Epithelial cell of proximal tubule (primary cell): ENCODE measurements around the gene HNRNPD. TPM values are rescaled to one million over a fixed set of nuclear protein-coding genes. Genes with fewer than 3 reads are reported as not detected.

Source experiments
- DNase-seq: peaks from one replicate; pipeline ENCODE4 v3.0.0-alpha.2; 2011; ENCODE audit warnings: low read depth
- H3K4me3 ChIP-seq: 2 replicates; pipeline ENCODE4 v1.5.1; 2011; ENCODE audit warnings: low read depth, mild to moderate bottlenecking, low read length
- CTCF ChIP-seq: conservative IDR thresholded peaks from 2 replicates; pipeline ENCODE4 v1.5.1; 2012; ENCODE audit warnings: low read depth, mild to moderate bottlenecking, low read length
- total RNA-seq: library from RNA; depleted of rRNA; stranded (reverse); fragments of >200 nt; gene quantifications from 2 replicates; pipeline ENCODE4 v1.2.3, GENCODE V29; 2015

HNRNPD gene
- total RNA-seq, 1 donor from 2014 or later: 96.6 TPM

- DNase-seq: no peak
- peak; percentile 71 for TF ChIP-seq CTCF
- H3K4me3 ChIP-seq: no peak overlapping the region
Observed at GRCh38 chr4:82360298-82361177, 13.3 kb downstream of the HNRNPD start.

- DNase-seq: no peak
- no peak overlapping the region for H3K4me3 ChIP-seq
- TF ChIP-seq CTCF: no peak
Observed at GRCh38 chr4:82358847-82359246, 14.9 kb downstream of the HNRNPD start.

GRCh38 chr4:82357640-82358039 lies 16.2 kb downstream of the HNRNPD start:
- H3K4me3 ChIP-seq: no peak overlapping the region
- no peak for TF ChIP-seq CTCF
- DNase-seq: no peak

GRCh38 chr4:82354788-82355187 lies 19.0 kb downstream of the HNRNPD start:
- no peak overlapping the region for H3K4me3 ChIP-seq
- no peak for DNase-seq
- TF ChIP-seq CTCF: no peak

GRCh38 chr4:82352825-82353366 lies 20.9 kb downstream of the HNRNPD start:
- DNase-seq: no peak
- H3K4me3 ChIP-seq: no peak overlapping the region
- no peak for TF ChIP-seq CTCF

GRCh38 chr4:82352118-82352824 lies 21.5 kb downstream of the HNRNPD start:
- no peak for TF ChIP-seq CTCF
- no peak for DNase-seq
- no peak overlapping the region for H3K4me3 ChIP-seq
